KG1 (cell line): ENCODE data around the gene ADGRL3.
"Not testable (repeated sequence)": the region's sequence is repeated elsewhere in the genome, so short reads cannot be mapped to it uniquely, and the experiment has no call there.

Experiments used
- DNase-seq: peaks from one replicate; lab custom pipeline; 2025; lab: John Stamatoyannopoulos, UW

The ADGRL3 gene

DNA sequence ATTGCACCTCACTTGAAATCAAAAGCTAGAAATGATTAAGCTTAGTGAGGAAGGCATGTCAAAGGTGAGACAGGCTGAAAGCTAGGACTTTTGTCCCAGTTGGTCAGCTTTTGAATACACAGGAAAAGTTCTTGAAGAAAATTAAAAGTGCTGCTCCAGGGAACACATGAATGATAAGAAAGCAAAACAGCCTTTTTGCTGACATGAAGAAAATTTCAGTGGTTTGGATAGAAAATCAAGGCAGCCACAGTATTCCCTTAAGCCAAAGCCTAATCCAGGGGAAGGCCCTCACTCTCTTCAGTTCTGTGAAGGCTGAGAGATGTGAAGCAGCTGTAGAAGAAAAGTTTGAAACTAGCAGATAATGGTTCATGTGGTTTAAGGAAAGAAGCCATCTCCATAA lies 150.8 kb downstream of the ADGRL3 start:
- DNase-seq: no peak

DNA sequence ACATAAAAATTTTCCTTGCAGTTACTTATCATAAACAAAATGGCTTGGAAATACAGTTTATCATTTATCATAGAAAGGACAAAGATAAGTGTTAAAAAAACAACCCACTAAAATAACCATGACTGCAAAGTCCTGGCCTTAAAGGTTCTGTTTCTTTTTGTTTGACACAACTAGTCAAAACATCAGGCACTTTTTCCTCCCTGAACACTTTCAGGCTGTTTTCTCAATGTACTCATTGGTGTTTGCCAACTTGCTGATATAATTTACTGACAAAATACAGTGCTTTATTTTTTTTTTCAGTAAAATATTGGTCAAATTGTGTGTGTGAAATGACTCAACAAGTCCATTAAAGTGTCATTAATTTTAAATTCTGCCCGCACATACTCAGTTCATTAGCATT lies 156.6 kb downstream of the ADGRL3 start:
- DNase-seq: no peak

DNA sequence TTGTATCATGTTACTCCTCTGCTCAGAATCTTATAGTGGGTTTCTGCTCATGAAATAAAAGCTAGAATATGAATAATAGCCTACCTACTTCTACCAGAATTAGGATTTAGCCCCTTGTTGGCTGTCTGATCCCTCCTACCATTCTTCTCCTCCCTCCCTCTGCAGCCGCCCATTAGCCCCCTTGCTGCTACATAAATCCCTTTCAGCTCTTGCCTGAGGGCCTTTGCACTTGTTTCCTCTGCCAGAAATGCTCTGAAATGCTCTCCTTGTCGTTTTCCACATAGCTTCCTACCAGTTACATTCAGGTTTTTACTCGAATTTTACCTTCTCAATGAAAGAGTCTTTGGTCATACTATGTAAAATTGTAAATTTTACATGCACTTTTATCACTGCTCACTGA lies 159.2 kb downstream of the ADGRL3 start:
- no peak for DNase-seq

DNA sequence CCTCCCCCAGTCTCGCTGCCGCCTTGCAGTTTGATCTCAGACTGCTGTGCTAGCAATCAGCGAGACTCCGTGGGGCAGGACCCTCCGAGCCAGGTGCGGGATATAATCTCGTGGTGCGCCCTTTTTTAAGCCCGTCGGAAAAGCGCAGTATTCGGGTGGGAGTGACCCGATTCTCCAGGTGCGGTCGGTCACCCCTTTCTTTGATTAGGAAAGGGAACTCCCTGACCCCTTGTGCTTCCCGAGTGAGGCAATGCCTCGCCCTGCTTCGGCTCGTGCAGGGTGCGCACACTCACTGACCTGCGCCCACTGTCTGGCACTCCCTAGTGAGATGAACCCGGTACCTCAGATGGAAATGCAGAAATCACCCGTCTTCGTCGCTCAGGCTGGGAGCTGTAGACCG lies 172.7 kb downstream of the ADGRL3 start:
- not testable (repeated sequence) for DNase-seq

DNA sequence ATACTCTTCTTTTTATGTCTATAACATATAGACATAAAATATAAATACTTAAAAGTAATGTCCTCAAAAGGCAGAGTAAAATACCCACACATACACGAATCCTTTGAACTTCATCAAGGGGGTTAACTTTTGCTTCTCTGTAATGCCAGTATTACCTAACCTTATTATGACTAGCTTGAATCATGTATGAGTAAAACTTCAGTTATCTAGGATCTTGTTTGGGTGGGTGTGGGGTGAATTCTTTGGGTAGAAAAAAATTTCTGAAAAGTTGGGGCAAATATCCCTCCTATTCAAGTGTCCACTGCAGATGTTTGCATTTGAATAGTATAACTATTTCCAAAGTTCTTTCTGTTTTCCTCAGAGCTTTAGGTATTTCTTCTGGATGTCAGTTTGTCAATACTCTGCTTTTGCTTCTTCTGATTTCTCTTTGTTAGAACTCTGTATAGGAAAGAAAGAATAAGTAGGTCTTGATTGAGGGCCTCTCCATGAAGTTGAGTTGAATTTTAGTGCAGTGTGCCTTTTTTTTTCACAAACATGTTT lies 173.8 kb downstream of the ADGRL3 start:
- DNase-seq: no peak

DNA sequence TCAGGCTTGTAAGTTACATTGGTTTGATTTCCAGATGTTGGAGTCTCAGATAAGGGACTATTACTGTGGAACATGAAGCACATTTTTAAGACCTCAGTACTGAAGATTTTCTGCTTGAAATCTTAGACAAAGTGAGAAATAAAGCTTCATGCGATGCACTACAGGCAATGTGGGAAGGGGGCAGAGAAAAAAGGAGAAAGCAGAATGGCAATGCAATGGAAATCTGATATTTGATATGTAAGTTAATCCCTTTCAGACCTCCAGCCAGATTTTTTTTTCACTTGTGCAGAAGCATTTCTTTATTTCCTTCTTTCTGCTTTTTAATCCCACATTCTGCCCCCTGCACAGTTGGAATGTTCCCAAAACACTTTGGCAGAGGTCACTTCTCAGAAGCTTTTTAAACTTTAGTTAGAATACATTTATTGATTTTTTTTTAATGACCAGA lies 174.3 kb downstream of the ADGRL3 start:
- no peak for DNase-seq

DNA sequence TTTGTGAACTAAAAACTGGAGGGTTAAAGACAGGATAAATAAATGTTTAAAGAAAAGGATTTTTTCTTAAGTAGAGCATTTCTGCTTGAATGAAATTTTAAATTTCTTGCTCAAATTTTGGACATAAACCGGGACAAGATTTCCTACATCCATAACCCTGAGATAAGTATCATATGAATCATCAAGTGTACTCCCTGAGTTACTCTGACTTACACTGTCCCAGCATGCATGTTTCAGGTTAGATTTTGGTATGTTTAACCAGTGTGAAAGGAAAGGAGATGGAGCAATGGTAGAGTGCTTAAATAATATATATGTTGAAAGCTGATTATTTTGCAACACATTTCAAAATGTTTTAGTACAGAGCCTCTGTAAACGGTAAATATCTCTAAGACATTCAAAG lies 175.2 kb downstream of the ADGRL3 start:
- no peak for DNase-seq

DNA sequence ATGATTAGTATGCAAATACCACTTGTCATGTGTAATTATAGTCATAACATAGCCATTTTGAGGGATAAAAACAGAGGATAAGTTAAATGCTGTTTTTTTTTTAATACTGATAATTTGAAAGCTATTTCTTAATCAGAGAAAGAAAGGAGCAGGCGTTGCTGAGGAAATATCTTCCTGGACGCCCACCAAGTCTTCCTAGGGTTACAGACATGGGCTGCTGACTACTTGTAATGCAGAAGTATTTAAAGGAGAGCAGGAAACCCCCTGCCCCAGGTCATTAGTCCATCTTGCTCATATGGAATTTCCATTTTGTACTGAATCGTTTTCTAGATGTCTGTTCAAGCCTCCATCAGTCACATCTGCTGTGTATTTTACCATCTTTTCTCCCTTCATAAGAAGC lies 176.2 kb downstream of the ADGRL3 start:
- no peak for DNase-seq

DNA sequence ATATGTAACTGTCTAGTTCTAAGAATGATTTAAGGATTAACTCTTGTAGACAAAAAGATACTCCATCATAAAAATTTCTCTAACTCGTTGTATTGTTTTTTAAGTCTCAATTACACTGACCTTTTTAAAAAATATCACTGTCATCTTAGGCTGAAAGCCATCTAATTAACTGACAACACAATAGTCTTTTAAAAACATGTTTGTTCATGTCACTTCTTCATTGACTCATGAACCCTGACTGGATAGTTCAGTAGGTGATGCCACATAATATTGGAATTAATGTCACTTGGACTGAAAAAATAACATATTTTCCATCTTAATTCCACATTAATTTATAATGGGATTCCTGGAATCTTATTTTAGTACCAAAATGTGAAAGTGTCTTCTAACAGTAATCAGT lies 179.3 kb downstream of the ADGRL3 start:
- no peak for DNase-seq

DNA sequence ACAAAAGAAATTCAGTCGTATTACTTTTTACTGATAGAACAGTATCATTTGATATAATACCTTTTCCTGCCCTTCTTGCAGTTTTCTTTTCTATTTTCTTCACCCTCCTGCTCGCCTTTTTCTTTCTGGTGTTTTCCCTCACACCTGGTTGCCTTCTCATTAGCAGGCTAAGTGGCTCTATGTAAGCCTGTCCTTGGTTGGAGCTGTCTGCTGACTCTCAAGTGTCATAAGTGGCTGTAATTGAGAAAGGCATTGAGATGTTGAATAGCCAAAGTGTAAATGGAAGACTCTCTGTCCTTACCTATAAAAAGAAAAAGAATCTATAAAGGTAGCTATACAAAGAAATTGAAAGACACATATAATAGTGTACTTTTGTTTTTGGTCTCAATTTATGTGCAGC lies 180.7 kb downstream of the ADGRL3 start:
- no peak for DNase-seq

DNA sequence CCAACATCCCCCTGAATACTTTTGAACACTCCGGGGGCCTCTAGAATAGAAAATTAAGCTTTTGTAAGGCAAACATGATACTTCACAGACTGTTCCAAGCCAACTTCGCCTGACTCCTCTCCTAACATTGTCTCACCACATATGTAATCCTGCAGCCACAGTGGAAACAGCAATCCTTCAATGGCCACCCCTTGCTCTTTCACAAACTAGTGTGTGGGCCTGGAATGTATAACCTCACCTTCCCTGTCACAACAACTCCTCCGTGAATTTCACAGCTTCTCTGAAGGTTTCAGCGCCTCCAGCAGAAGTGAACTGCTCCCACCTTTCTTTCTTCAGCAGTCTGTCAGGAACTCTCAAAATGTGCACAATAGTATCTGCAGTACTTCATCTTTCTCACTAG lies 185.1 kb downstream of the ADGRL3 start:
- no peak for DNase-seq

DNA sequence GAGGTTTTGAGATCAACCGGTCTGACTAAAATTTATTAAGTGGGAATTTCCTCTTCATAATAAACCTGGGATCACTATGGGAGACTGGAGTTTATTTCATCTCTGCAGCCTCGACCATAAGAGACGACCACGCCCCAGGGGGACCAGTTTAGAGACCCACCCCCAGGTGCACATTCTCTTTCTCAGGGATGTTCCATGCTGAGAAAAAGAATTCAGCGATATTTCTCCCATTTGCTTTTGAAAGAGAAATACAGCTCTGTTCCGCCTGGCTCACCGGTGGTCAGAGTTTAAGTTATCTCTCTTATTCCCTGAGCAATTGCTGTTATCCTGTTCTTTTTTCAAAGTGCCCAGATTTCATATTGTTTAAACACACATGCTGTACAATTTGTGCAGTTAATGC lies 187.2 kb downstream of the ADGRL3 start:
- not testable (repeated sequence) for DNase-seq

DNA sequence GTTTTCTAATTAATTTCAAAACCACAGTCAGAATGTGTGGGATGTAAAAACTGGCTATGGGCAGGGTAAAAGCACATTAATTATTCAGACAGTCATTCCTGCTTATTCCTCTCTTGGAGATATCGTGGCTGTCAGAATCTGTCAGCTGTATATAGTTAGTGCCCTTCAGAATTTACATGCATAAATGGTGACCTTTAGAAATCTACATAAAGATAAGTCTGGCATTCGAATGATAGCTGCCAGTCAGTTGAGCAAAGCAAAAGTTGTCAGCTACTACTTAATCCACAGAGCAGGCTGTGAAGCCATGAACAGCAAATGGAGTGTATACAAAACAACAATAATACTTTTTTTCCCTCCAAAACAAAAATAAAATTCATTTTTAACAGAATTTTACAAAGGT lies 189.5 kb downstream of the ADGRL3 start:
- no peak for DNase-seq

DNA sequence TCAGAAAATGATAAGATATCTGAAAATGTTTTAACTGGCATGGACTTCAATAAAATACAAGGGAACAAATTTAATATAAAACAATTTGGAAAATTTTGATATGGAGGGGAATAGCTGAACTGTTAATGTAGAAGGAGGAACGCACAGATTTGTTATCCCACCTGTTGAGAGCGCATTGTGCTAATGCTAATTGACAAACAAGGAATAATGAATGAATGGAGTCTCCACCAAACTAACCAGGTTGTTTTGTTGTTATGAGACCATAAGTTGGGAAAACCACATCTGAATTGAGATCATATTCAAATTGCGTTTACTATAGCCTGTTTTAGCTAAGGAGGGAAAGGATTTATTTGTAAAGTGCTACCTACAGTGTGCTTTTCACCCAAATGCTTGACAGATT lies 195.6 kb downstream of the ADGRL3 start:
- DNase-seq: no peak

DNA sequence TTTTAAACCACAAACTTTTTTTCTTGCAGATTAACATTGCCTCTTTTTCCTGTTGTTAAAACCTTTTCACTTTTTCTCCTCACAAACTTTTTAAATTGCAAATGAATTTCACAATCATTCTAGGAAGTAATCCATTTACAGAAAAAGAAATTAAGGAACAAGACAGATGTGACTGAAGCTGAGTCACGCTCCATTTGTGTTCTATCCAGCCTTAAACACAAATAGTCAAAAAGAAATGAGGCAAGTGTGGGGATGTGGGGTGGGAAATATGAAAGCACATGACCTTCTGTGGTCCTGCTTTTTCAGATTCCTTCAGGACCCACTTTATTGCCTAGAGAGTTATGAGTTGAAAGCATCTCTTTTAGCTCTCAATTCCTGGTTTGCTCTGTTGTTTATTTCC lies 197.0 kb downstream of the ADGRL3 start:
- no peak for DNase-seq

DNA sequence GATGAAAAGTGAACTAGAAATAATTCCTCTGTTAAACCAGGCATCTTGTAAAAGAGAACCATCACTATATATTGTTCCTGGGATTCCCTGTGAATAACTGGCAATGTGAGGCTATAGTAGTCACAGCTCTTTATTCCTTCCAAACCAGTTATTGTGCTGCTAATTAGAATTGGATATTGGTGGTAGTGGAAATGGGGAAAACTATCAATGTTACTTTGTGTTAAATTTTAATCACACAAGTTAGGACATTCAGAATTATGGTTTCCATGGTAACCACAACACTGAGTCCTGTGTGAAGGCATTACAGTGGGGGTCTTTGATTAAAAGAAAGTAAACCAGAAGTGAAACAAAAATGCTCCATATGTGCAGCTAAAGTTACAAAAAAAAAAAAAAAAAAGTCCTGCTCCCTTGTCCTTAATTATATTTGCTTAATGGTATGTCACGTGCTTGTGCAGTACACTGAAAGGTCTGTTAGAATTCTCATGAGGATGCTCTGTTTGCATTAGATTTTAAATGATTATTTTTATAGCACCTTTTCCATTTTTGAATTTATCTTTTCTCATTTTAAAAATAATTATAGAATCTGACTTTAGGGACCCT lies 200.4 kb downstream of the ADGRL3 start:
- no peak for DNase-seq

DNA sequence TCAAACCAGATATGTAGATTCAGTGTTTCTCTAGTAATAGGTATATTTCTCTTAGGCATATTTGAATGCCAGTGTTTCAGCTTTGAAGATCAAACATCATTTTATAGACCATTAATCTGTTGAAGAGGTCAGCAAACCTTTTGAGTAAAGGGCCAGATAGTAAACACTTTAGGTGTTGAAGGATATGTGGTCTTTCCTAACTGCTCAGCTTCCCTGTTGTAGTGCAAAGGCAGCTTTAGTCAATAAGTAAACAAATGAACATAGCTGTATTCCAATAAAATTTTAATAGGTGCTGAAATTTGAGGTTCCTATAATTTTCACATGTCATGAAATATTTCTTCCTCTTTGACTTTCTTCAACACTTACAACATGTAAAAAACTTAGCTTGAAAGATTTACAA lies 201.6 kb downstream of the ADGRL3 start:
- DNase-seq: no peak

DNA sequence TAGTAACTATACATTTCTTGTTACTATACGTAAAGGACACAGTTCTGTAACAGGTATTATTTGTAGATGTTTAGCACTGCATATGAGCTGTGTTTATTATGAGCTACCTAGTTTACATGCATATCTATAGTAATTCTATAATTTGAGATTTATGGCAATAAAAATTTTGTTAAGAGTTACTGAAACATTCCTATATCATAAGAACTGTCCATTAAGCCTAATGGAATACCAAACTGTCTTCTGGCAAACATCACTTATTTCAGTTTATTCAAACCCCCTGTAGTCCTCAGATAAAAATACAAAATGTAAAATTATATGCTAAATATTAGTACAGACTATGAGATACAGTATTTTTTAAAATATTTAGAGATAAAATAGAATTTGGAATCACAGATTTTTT lies 205.2 kb downstream of the ADGRL3 start:
- no peak for DNase-seq

DNA sequence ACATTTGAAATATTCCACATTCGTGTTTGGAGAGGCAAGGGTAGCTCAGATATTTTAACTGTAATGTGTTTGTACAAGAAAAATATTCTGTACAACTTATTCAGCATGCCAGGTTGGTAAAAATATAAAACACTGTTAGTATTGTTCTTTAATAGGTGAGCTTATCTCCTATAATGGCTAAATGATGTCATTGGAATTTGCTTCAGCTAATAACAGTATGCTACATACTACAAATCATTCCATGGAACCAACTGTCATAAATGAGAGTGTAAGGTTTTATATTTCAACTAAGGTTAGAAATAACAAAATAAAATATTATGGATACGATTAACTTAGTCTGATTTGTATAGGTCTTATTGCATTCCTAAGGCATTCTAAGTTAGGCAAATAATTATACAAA lies 206.6 kb downstream of the ADGRL3 start:
- no peak for DNase-seq

DNA sequence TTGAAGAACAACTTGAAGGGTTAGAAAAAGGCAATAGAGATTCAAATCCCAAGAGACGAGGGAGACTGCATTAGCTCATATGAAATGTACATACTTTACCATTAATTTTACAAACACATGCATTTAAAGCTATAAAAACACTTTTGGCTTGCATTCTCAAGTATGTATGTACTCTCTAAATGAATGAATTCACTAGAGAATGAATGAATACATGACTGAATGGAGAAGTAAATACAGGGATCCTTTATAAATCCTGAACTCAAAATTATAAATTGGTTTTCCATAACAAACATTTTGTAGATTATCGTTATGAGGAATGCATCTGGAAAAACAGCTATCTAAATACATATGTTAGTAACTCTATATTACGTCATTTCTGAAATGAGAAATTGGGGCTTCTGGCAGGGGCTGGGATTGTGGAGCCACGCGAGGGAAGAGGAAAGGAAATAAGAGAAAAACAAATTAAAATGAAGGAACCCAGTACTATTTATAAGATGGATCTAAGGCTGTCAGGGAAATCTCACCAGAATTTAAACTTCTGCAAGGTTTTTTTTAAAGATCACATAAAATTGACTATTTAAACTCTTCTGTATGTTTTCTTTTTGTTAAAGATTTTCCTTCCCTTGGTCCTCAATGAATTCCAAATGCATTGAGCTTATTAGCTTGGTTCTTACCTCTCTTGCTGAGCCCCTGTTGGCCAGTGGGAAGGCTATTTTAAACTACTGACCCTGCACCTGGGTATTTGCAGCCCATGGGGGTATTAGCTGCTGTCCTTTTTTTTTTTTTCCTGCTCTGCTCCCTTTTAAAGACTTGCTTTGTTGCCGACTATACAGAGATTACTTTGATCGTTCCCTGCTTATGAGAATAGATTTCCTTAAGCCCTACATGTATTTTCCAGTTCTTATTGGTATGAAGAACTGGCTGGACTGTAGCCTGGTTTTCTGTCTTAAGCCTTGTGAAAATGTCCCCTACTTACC lies 207.8 kb downstream of the ADGRL3 start:
- DNase-seq: no peak

DNA sequence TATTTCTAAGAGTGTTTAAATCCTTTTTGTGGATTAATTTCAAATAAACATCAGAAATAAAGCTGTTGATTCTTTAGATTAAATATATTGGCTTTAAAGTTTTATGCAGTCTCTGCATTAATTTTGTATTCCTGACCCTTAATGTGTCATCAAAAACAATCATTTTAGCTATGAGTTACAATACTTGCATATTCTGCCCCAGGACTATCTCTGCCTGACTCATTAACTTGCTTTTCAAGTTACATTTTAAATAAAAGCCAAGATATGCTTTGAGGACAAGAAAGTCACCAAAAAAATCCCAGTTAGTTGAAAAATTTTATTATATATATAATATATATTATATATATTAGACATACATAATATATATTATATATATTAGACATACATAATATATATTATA lies 208.7 kb downstream of the ADGRL3 start:
- no peak for DNase-seq

DNA sequence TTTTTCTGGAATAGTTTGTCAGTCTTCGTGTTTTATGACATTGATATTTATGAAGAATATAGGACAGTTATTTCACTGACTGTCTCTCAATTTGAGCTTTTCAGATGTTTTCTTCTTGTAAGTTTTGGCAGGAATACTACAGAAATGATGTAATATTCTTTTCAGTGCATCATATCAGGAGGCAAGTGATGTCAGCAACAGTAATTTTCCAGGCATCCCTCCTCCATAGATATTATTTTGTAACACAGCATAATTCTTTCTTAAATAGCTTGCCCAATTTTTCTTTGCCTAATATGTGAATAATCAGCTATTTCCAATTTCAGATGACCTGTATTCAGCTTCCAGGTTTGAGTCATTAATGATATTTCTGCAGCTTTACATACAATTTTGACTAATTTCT lies 211.1 kb downstream of the ADGRL3 start:
- DNase-seq: no peak

DNA sequence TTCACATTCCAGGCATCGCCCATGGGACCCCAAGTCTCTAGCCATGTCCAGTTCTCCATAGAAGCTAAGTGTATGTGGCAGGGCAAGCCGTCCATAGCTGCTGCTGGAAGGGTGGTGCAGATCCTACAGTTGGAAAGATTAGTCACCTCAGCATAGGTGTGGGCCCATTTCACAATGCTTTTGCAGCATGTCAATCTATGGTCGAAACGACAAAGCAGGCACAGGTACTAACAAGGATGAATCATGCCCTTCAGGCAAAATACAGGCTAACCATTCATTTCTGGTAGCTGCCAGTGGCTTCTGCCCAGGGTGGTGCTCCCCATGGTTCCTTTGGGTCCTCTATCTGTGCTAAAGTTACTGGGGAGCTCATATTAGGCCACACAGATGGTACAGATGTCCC lies 225.2 kb downstream of the ADGRL3 start:
- no peak for DNase-seq
